ENCODE results near the gene VAMP2.

GRCh38 chr17:8155231-8155995, 7.3 kb downstream of the VAMP2 start:
- TF ChIP-seq POLR2AphosphoS5 (IDR thresholded peaks at IDR 0.05; ENCODE audit: low read depth, low read length) (no peak), TAF1 (IDR thresholded peaks at IDR 0.05; ENCODE audit: borderline replicate concordance, insufficient read depth, low read length) (no peak), REST (IDR thresholded peaks at IDR 0.05; ENCODE audit: insufficient read depth in 1 of 2, low read depth in 2 of 2, low read length in 2 of 2) (no peak), FOXP2 (optimal IDR thresholded peaks at IDR 0.05; ENCODE audit: borderline replicate concordance, extremely low read depth, extremely low read length, insufficient read depth) (no peak), SIN3A (IDR thresholded peaks at IDR 0.05; ENCODE audit: borderline replicate concordance, insufficient read depth, low read length) (no peak)
